ENCODE results near the gene GABBR2. TPM values are rescaled to one million over a fixed set of nuclear protein-coding genes. Genes with fewer than 3 reads are reported as not detected.
A peak's percentile ranks its signal among the peaks of the same experiment; 100 is the strongest.
"Not testable (repeated sequence)": the region's sequence is repeated elsewhere in the genome, so short reads cannot be mapped to it uniquely, and the experiment has no call there.

Gene GABBR2
- total and polyA plus RNA-seq, 2 donors, result 0.04 to 0.53 TPM

GRCh38 chr9:98269652-98270051 lies 439.1 kb downstream of the GABBR2 start:
- not testable (repeated sequence) for H3K27ac ChIP-seq (ENCODE audit: low read depth); H3K36me3 ChIP-seq (ENCODE audit: insufficient read depth); H3K4me1 ChIP-seq (ENCODE audit: insufficient read depth); H3K4me3 ChIP-seq (ENCODE audit: low read depth, low read length); DNase-seq (ENCODE audit: extremely low spot score)
- WGBS, result 35% methylated on average over 10 of the region's 10 CpGs

- H3K4me3 ChIP-seq (ENCODE audit: low read depth, low read length); H3K27ac ChIP-seq (ENCODE audit: low read depth); H3K36me3 ChIP-seq (ENCODE audit: insufficient read depth); H3K4me1 ChIP-seq (ENCODE audit: insufficient read depth); DNase-seq (ENCODE audit: extremely low spot score): not testable (repeated sequence)
- WGBS, result 82% methylated on average over 8 of the region's 8 CpGs
Measured at GRCh38 chr9:98267556-98267955, 441.2 kb downstream of the GABBR2 start.

GRCh38 chr9:98264516-98264915 lies 444.2 kb downstream of the GABBR2 start:
- no peaks in the 10 kb centered on the region for H3K36me3 ChIP-seq (ENCODE audit: insufficient read depth)
- no peak for DNase-seq (ENCODE audit: extremely low spot score)
- no peak overlapping the region for H3K4me3 ChIP-seq (ENCODE audit: low read depth, low read length)
- WGBS, result 76% methylated on average over 2 of the region's 2 CpGs
- no peaks in the 10 kb centered on the region for H3K4me1 ChIP-seq (ENCODE audit: insufficient read depth)
- no peak overlapping the region for H3K27ac ChIP-seq (ENCODE audit: low read depth)

- 24% methylated on average over 8 of the region's 8 CpGs for WGBS
- no peaks in the 10 kb centered on the region for H3K4me1 ChIP-seq (ENCODE audit: insufficient read depth)
- peak; percentile 46 for DNase-seq (ENCODE audit: extremely low spot score)
- no peaks in the 10 kb centered on the region for H3K36me3 ChIP-seq (ENCODE audit: insufficient read depth)
- H3K4me3 ChIP-seq (ENCODE audit: low read depth, low read length), result no peak overlapping the region
- H3K27ac ChIP-seq (ENCODE audit: low read depth), result no peak overlapping the region
Measured at GRCh38 chr9:98263482-98264357, 445.0 kb downstream of the GABBR2 start.

- no peak for DNase-seq (ENCODE audit: extremely low spot score)
- no peak overlapping the region for H3K4me3 ChIP-seq (ENCODE audit: low read depth, low read length)
- no peaks in the 10 kb centered on the region for H3K4me1 ChIP-seq (ENCODE audit: insufficient read depth)
- WGBS, result 63% methylated on average over 1 of the region's 1 CpG
- H3K27ac ChIP-seq (ENCODE audit: low read depth), result no peak overlapping the region
- H3K36me3 ChIP-seq (ENCODE audit: insufficient read depth), result no peaks in the 10 kb centered on the region
Measured at GRCh38 chr9:98263080-98263479, 445.7 kb downstream of the GABBR2 start.

GRCh38 chr9:98262056-98262455 lies 446.7 kb downstream of the GABBR2 start:
- Histone ChIP-seq H3K36me3 (ENCODE audit: insufficient read depth) (no peaks in the 10 kb centered on the region), H3K4me3 (ENCODE audit: low read depth, low read length) (no peak overlapping the region), H3K4me1 (ENCODE audit: insufficient read depth) (no peaks in the 10 kb centered on the region), H3K27ac (ENCODE audit: low read depth) (no peak overlapping the region)
- WGBS, result 95% methylated on average over 3 of the region's 3 CpGs
- DNase-seq (ENCODE audit: extremely low spot score), result no peak

GRCh38 chr9:98260635-98261034 lies 448.1 kb downstream of the GABBR2 start:
- 64% methylated on average over 5 of the region's 5 CpGs for WGBS
- DNase-seq (ENCODE audit: extremely low spot score), result no peak
- H3K36me3 ChIP-seq (ENCODE audit: insufficient read depth), result no peaks in the 10 kb centered on the region
- H3K4me1 ChIP-seq (ENCODE audit: insufficient read depth), result no peaks in the 10 kb centered on the region
- no peak overlapping the region for H3K27ac ChIP-seq (ENCODE audit: low read depth)
- H3K4me3 ChIP-seq (ENCODE audit: low read depth, low read length), result no peak overlapping the region

- WGBS, result 81% methylated on average over 3 of the region's 3 CpGs
- H3K36me3 ChIP-seq (ENCODE audit: insufficient read depth), result no peaks in the 10 kb centered on the region
- no peak overlapping the region for H3K4me3 ChIP-seq (ENCODE audit: low read depth, low read length)
- no peaks in the 10 kb centered on the region for H3K4me1 ChIP-seq (ENCODE audit: insufficient read depth)
- DNase-seq (ENCODE audit: extremely low spot score), result no peak
- no peak overlapping the region for H3K27ac ChIP-seq (ENCODE audit: low read depth)
Measured at GRCh38 chr9:98259791-98260190, 448.9 kb downstream of the GABBR2 start.

- whole genome bisulfite sequencing, result 12% methylated on average over 12 of the region's 12 CpGs
- no peak for DNase-seq (ENCODE audit: extremely low spot score)
- H3K4me3 ChIP-seq (ENCODE audit: low read depth, low read length), result peak overlapping the region; percentile 57
- H3K4me1 ChIP-seq (ENCODE audit: insufficient read depth), result no peaks in the 10 kb centered on the region
- peak overlapping the region; percentile 14 for H3K27ac ChIP-seq (ENCODE audit: low read depth)
- H3K36me3 ChIP-seq (ENCODE audit: insufficient read depth), result no peaks in the 10 kb centered on the region
Measured at GRCh38 chr9:98256756-98257155, 452.0 kb downstream of the GABBR2 start.

- H3K27ac ChIP-seq (ENCODE audit: low read depth), result peak within 1 kb of the TSS; percentile 96
- peak within 1 kb of the TSS; percentile 57 for H3K4me3 ChIP-seq (ENCODE audit: low read depth, low read length)
- WGBS, result under 1% methylated on average over 64 of the region's 64 CpGs
- DNase-seq (ENCODE audit: extremely low spot score), result peak; percentile 91
- H3K4me1 ChIP-seq (ENCODE audit: insufficient read depth), result no peaks in the 10 kb centered on the region
- no peaks in the 10 kb centered on the region for H3K36me3 ChIP-seq (ENCODE audit: insufficient read depth)
Measured at GRCh38 chr9:98255578-98256296, 453.0 kb downstream of the GABBR2 start, which contains the start of gene TBC1D2. Gene TBC1D2, minus strand, starts transcription at chr9:98255649. Its CDS starts 108 bp downstream, at chr9:98255541.

GRCh38 chr9:98255061-98255577 lies 453.6 kb downstream of the GABBR2 start:
- Histone ChIP-seq H3K4me1 (ENCODE audit: insufficient read depth) (no peaks in the 10 kb centered on the region), H3K27ac (ENCODE audit: low read depth) (peak overlapping the region; percentile 4), H3K36me3 (ENCODE audit: insufficient read depth) (no peaks in the 10 kb centered on the region), H3K4me3 (ENCODE audit: low read depth, low read length) (peak overlapping the region; percentile 57)
- WGBS, result 1% methylated on average over 36 of the region's 36 CpGs
- DNase-seq (ENCODE audit: extremely low spot score), result no peak

- no peaks in the 10 kb centered on the region for H3K36me3 ChIP-seq (ENCODE audit: insufficient read depth)
- no peak overlapping the region for H3K27ac ChIP-seq (ENCODE audit: low read depth)
- 48% methylated on average over 5 of the region's 5 CpGs for WGBS
- peak overlapping the region; percentile 57 for H3K4me3 ChIP-seq (ENCODE audit: low read depth, low read length)
- no peaks in the 10 kb centered on the region for H3K4me1 ChIP-seq (ENCODE audit: insufficient read depth)
- no peak for DNase-seq (ENCODE audit: extremely low spot score)
Measured at GRCh38 chr9:98254228-98255060, 454.3 kb downstream of the GABBR2 start.

- no peaks in the 10 kb centered on the region for H3K4me1 ChIP-seq (ENCODE audit: insufficient read depth)
- WGBS, result 86% methylated on average over 3 of the region's 3 CpGs
- no peak overlapping the region for H3K27ac ChIP-seq (ENCODE audit: low read depth)
- no peaks in the 10 kb centered on the region for H3K36me3 ChIP-seq (ENCODE audit: insufficient read depth)
- H3K4me3 ChIP-seq (ENCODE audit: low read depth, low read length), result no peak overlapping the region
- no peak for DNase-seq (ENCODE audit: extremely low spot score)
Measured at GRCh38 chr9:98253565-98253964, 455.2 kb downstream of the GABBR2 start.

Data from urinary bladder (tissue), 4 donors.